Stimulated activated naive CD8-positive, alpha-beta T cell treated with anti-CD3 and anti-CD28 coated beads, Interleukin-15, Interleukin-2, amounts not matched to agents 100 ng/mL and 50 ng/mL, for 24 hours (primary cell): ENCODE measurements around the gene MTF2.

Source experiments
- H3K27ac Mint-ChIP-seq: one replicate; pipeline ENCODE4 v1.8.0; 2021; ENCODE audit warnings: mild to moderate bottlenecking, mixed read lengths
- H3K27me3 Mint-ChIP-seq: one replicate; pipeline ENCODE4 v1.8.0; 2021; ENCODE audit warnings: mixed read lengths
- H3K36me3 Mint-ChIP-seq: one replicate; pipeline ENCODE4 v1.8.0; 2021; ENCODE audit warnings: low read depth, mixed read lengths
- H3K4me1 Mint-ChIP-seq: one replicate; pipeline ENCODE4 v1.8.0; 2021; ENCODE audit warnings: low read depth, mixed read lengths
- H3K4me3 Mint-ChIP-seq: one replicate; pipeline ENCODE4 v1.8.0; 2021; ENCODE audit warnings: mild to moderate bottlenecking, mixed read lengths
- H3K9me3 Mint-ChIP-seq: one replicate; pipeline ENCODE4 v1.8.0; 2021; ENCODE audit warnings: mixed read lengths

MTF2 gene

DNA sequence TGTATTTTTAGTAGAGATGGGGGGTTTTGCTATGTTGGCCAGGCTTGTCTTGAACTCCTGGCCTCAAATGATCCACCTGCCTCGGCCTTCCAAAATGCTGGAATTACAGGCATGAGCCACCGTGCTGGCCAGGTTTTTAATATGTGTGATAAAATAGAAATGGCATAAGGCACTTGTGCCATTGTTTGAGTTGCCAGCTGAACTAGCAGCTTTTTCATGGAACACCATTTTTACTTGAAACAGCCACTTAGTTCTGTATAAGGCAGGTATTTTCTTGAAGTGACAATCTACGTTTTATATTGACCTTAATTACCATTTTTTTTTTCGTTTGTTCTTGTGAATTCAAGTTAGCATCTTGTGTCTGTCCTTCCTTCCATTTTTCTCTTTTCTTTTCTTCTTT lies 28.3 kb downstream of the MTF2 start:
- Mint-ChIP-seq H3K27me3 (no peaks in the 10 kb centered on the region), H3K9me3 (peaks cover 13% of the 10 kb centered on the region), H3K36me3 (peaks cover 71% of the 10 kb centered on the region), H3K27ac (no peak overlapping the region), H3K4me1 (peaks cover 31% of the 10 kb centered on the region), H3K4me3 (no peak overlapping the region)

- Mint-ChIP-seq H3K36me3 (peaks cover 68% of the 10 kb centered on the region), H3K27me3 (no peaks in the 10 kb centered on the region), H3K27ac (no peak overlapping the region), H3K4me3 (no peak overlapping the region), H3K9me3 (peaks cover 13% of the 10 kb centered on the region), H3K4me1 (peaks cover 28% of the 10 kb centered on the region)
Observed at GRCh38 chr1:93108335-93108734, 29.3 kb downstream of the MTF2 start.

DNA sequence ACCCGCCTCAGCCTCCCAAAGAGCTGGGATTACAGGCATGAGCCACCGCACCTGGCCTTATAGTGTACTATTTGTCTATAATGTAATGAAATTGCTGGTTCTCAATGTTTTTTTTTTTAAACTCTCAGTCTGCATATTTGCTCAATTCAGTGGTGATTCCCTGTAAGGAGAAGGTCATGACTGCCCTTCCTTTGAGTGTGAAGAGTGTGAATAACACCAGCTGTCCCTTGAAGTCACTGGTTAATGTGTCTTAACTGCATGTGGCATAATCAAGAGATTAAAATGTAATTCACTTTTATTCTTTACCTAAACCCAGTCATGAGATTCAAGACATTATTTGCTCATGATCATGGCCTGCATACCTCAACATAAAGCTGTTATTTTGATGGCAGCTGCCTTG lies 30.5 kb downstream of the MTF2 start:
- Mint-ChIP-seq H3K9me3 (peaks cover 13% of the 10 kb centered on the region), H3K27ac (no peak overlapping the region), H3K27me3 (no peaks in the 10 kb centered on the region), H3K4me3 (no peak overlapping the region), H3K36me3 (peaks cover 71% of the 10 kb centered on the region), H3K4me1 (peaks cover 28% of the 10 kb centered on the region)

DNA sequence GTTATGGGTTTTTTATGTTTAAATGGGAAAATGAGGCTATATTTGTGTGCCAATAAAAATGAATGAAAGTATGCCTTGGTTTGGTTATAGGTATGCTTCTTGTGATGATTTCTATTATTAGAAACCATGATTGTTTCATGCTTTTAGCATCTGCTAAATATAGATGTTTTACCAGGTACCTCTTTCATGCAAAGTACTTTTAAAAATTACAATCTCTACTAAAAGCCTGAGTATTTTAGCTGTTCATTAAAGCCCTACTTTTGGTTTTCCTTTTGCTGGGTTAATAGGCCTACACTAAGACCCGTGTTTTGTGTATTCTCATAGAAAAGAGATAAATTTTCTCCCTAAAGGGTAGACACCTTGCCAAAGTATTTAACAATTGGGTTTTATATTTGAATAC lies 32.0 kb downstream of the MTF2 start:
- peaks cover 10% of the 10 kb centered on the region for H3K9me3 Mint-ChIP-seq
- H3K27ac Mint-ChIP-seq = no peak overlapping the region

GRCh38 chr1:93111561-93111960 lies 32.5 kb downstream of the MTF2 start:
- H3K9me3 Mint-ChIP-seq = peaks cover 8% of the 10 kb centered on the region
- H3K27ac Mint-ChIP-seq = no peak overlapping the region
- peaks cover 65% of the 10 kb centered on the region for H3K36me3 Mint-ChIP-seq
- no peaks in the 10 kb centered on the region for H3K27me3 Mint-ChIP-seq
- H3K4me1 Mint-ChIP-seq = peaks cover 28% of the 10 kb centered on the region
- H3K4me3 Mint-ChIP-seq = no peak overlapping the region

More for the DNA sequence above, 32.0 kb downstream of the MTF2 start:
- Mint-ChIP-seq H3K4me3 (no peak overlapping the region), H3K27me3 (no peaks in the 10 kb centered on the region), H3K4me1 (peaks cover 28% of the 10 kb centered on the region), H3K36me3 (peaks cover 64% of the 10 kb centered on the region)

DNA sequence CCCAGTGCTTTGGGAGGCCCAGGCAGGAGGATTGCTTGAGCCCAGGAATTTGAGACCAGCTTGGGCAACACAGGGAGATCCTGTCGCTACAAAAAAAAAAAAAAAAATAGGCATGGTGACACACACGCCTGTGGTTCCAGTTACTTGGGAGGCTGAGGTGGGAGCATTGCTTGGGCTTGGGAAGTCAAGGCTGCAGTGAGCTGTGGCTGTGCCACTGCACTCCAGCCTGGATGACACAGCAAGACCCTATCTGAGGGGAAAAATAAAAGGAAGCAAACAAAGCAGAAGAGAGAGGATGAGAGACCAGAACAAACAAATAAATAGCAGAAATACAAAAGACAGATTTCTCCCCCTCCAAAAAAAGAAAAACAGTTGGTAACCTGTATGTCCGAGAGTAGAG lies 34.0 kb downstream of the MTF2 start:
- Mint-ChIP-seq H3K4me1 (peaks cover 28% of the 10 kb centered on the region), H3K36me3 (peaks cover 63% of the 10 kb centered on the region), H3K27ac (no peak overlapping the region), H3K27me3 (no peaks in the 10 kb centered on the region), H3K9me3 (peaks cover 4% of the 10 kb centered on the region), H3K4me3 (no peak overlapping the region)

DNA sequence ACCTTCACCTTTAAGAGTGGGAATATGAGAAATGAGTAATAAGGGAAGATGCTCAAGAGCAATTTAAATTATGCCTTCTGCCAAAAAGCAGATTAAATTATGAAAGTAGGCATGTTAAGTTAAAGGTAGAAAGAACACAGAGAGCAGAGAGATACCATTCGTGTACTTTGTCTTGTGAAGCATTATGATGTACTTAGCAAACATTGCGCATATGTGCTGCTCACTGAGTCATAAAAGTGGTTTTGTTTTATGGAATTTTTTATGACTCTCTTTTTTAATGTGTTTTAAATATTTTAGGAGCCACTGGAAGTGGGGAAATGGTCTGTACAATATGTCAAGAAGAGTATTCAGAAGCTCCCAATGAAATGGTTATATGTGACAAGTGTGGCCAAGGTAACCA lies 35.3 kb downstream of the MTF2 start:
- Mint-ChIP-seq H3K27ac (no peak overlapping the region), H3K36me3 (peaks cover 63% of the 10 kb centered on the region), H3K4me1 (peaks cover 21% of the 10 kb centered on the region), H3K4me3 (no peak overlapping the region), H3K9me3 (no peaks in the 10 kb centered on the region), H3K27me3 (no peaks in the 10 kb centered on the region)

GRCh38 chr1:93120614-93121013 lies 41.5 kb downstream of the MTF2 start:
- Mint-ChIP-seq H3K36me3 (peaks cover 52% of the 10 kb centered on the region), H3K4me1 (no peaks in the 10 kb centered on the region), H3K4me3 (no peak overlapping the region), H3K27me3 (no peaks in the 10 kb centered on the region), H3K27ac (no peak overlapping the region), H3K9me3 (no peaks in the 10 kb centered on the region)

GRCh38 chr1:93123201-93123783 lies 44.2 kb downstream of the MTF2 start:
- no peaks in the 10 kb centered on the region for H3K27me3 Mint-ChIP-seq
- H3K4me1 Mint-ChIP-seq = no peaks in the 10 kb centered on the region
- no peak overlapping the region for H3K27ac Mint-ChIP-seq
- H3K36me3 Mint-ChIP-seq = peaks cover 46% of the 10 kb centered on the region
- no peaks in the 10 kb centered on the region for H3K9me3 Mint-ChIP-seq
- no peak overlapping the region for H3K4me3 Mint-ChIP-seq

- Mint-ChIP-seq H3K27ac (no peak overlapping the region), H3K36me3 (peaks cover 39% of the 10 kb centered on the region)
Observed at GRCh38 chr1:93124556-93125355, 45.7 kb downstream of the MTF2 start.

GRCh38 chr1:93129507-93130099 lies 50.5 kb downstream of the MTF2 start:
- no peaks in the 10 kb centered on the region for H3K9me3 Mint-ChIP-seq
- H3K27me3 Mint-ChIP-seq = no peaks in the 10 kb centered on the region
- no peaks in the 10 kb centered on the region for H3K4me1 Mint-ChIP-seq
- no peak overlapping the region for H3K27ac Mint-ChIP-seq
- H3K4me3 Mint-ChIP-seq = no peak overlapping the region
- H3K36me3 Mint-ChIP-seq = peaks cover 28% of the 10 kb centered on the region

More at GRCh38 chr1:93124556-93125355, 45.7 kb downstream of the MTF2 start:
- Mint-ChIP-seq H3K4me3 (no peak overlapping the region), H3K9me3 (no peaks in the 10 kb centered on the region), H3K27me3 (no peaks in the 10 kb centered on the region), H3K4me1 (no peaks in the 10 kb centered on the region)

GRCh38 chr1:93132638-93133037 lies 53.6 kb downstream of the MTF2 start:
- H3K36me3 Mint-ChIP-seq = peaks cover 34% of the 10 kb centered on the region
- H3K4me1 Mint-ChIP-seq = no peaks in the 10 kb centered on the region
- H3K9me3 Mint-ChIP-seq = no peaks in the 10 kb centered on the region
- no peaks in the 10 kb centered on the region for H3K27me3 Mint-ChIP-seq
- no peak overlapping the region for H3K27ac Mint-ChIP-seq
- no peak overlapping the region for H3K4me3 Mint-ChIP-seq

GRCh38 chr1:93136445-93136844 lies 57.4 kb downstream of the MTF2 start:
- Mint-ChIP-seq H3K4me3 (no peak overlapping the region), H3K27me3 (no peaks in the 10 kb centered on the region), H3K4me1 (no peaks in the 10 kb centered on the region), H3K27ac (no peak overlapping the region), H3K9me3 (no peaks in the 10 kb centered on the region), H3K36me3 (peaks cover 61% of the 10 kb centered on the region)

DNA sequence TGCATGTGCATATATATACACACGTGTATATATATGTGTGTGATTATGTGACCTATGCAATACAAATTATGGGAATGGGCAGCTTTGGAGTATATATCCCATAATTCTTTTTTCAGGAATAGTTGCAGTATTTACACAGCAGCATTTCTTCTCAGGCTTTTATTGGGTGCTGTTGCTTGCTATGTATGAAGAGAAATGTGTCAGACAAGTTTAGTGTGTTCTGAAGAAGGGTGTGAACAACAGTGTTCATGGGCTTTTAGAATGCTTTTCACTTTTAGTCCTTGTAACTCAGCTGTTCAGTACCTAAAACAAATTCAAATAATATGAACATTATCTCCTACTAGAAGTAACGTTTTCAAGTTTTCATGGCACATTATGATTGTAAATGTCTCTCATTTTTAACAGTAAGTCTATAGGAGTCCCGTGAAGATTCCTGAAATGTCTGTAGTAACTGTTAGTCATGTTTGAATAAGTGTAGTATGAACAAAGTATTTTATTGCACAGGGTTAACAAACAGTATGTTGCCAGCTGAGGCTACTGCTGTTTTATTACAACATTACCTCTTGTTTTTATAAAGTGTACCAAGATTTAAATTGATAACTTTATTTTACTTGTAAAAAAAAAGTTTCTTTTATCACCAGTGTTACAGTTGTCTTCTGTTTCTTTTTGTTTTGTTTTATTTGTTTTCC lies 58.7 kb downstream of the MTF2 start:
- no peaks in the 10 kb centered on the region for H3K9me3 Mint-ChIP-seq
- no peak overlapping the region for H3K27ac Mint-ChIP-seq
- H3K4me1 Mint-ChIP-seq = no peaks in the 10 kb centered on the region
- no peaks in the 10 kb centered on the region for H3K27me3 Mint-ChIP-seq
- no peak overlapping the region for H3K4me3 Mint-ChIP-seq
- peaks cover 70% of the 10 kb centered on the region for H3K36me3 Mint-ChIP-seq

- H3K4me3 Mint-ChIP-seq = no peak overlapping the region
- no peaks in the 10 kb centered on the region for H3K4me1 Mint-ChIP-seq
- H3K9me3 Mint-ChIP-seq = no peaks in the 10 kb centered on the region
- peaks cover 61% of the 10 kb centered on the region for H3K36me3 Mint-ChIP-seq
- no peak overlapping the region for H3K27ac Mint-ChIP-seq
- H3K27me3 Mint-ChIP-seq = no peaks in the 10 kb centered on the region
Observed at GRCh38 chr1:93140106-93140505, 61.0 kb downstream of the MTF2 start.
